NCI-H2081 treated with DMSO at 0.1 percent for 48 hours (cell line): Measurements from ENCODE around the gene ZNF672.

ENCODE experiments used
- DNase-seq: peaks from one replicate; lab custom pipeline; 2025; lab: John Stamatoyannopoulos, UW

Gene ZNF672

GRCh38 chr1:248890549-248891498, 52.8 kb downstream of the ZNF672 start:
- DNase-seq = no peak

- no peak for DNase-seq
These were observed 53.7 kb downstream of the ZNF672 start for GRCh38 chr1:248891758-248892157.

DNA sequence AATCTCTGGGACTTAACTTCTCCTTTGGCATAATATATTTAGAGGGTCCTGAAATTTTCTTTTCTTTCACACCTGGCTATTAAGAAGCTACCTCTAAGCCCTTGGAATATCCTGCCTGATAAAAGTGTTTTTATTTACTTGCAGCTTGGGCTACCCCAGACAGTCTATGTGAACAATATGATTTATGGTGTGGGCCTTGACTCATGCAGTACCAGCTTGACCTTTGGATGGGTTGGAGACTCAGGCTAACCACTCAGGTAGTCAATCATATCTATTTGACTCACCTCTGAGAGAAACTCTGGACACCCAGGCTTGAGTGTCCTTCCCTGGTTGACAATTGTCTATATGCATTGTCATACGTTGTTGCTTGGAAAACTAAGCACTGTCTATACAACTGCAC, 54.6 kb downstream of the ZNF672 start:
- DNase-seq = no peak

DNA sequence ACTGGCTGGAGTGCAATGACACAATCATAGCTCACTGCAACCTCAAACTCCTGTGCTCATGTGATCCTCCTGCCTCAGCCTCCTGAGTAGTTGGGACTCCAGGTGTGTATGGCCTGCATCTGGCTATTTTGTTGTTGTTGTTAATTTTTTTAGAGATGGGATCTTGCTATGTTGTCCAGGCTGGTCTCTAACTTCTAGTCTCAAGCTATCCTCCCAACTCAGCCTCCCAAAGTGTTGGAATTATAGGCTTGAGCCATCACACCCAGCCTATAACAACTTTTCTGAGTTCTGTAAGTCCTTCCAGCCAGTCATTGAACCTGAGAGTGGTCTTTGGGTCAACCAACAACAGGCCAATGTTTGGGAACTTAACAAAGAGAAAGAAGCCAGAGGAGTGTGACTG, 56.8 kb downstream of the ZNF672 start:
- no peak for DNase-seq

DNA sequence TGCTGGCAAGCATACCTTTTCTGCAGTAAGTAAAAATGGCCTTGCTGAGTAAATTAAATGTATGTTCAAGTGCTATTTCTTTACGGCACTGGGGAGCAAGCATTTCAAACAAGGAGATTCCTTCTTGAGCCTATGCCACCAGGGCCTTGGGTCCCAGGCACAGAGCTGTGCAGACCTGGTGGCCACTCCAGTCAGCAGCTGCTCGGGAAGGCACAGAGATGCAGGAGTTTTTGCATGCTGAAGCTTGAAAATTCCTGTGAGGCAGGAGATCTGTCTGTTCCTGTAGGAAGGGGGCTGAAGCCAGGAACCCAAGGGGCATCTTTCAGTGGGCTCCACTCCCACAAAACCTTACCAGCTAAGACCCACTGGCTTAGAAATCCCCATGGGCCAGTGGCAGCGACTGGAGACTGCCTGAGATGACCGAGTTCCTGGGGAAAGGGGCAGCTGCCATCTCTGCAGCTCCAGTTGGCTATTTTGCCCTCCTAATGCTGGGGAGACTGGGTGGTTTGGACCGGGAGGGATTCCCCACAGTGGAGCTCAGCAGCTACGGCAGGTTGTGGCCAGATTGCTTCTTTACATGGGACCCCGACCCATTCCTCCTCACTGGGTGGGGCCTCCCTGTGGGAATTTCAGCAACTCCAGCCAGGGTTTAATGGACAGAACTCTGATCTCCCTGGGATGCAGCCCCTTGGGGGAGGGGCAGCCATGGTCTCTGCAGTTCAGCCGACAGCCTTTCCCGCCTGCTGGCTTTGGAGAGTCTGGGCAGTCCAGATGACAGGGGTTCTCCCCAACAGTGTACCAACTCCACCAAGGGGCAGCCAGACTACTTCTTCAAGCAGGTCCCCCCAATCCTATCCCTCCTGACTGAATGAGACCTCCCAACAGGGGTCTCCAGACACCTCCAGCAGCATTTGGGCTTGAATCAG, 59.7 kb downstream of the ZNF672 start:
- no peak for DNase-seq
